Heart left ventricle (tissue), 13 donors: Measurements from ENCODE around the gene C11orf65.

Experiments
- POLR2A ChIP-seq, 2 donors: fragments of 450-650 bp; IDR thresholded peaks; one replicate each; pipeline ENCODE4 v1.6.1; 2017; ENCODE audit warnings: antibody characterized with exemption in 2 of 2, mild to moderate bottlenecking in 2 of 2, moderate library complexity in 2 of 2
- TF ChIP-seq, protein P1 (sequence below), 12 donors: fragments of 200-600 bp; sonication (generic) in 4 of 12; IDR thresholded peaks; one replicate each; pipeline versions ENCODE4 v1.5.0 to v1.8.0; 2018 to 2022; ENCODE audit warnings: antibody characterized with exemption in 12 of 12, mild to moderate bottlenecking in 5 of 12
- donor health status: ischemic (EF 13 %, LVEDD 7.1; RV severe dilation, severe dysfunction).
- donor health status: DM: no; HTN: yes; CAD: no.
- donor health status: DM: no; HTN: no; CAD: no.
- donor health status: ischemic (EF 25% LVEDD 6.9; RV normal size, moderate dysfunction).
- donor health status: ischemic (EF 25% LVEDD 5.7; RV mildly dilated, moderate dysfunction).
- donor health status: ischemic (EF 35%, LVEDD 5.7; RV mildly dilated, moderate dysfunction).
- donor health status: nonischemic (EF 11% LVEDD 7.7; RV severe dilation, severe dysfunction).
- donor health status: DM: yes; HTN: yes; CAD: no.
- donor health status: PGD.
- donor health status: ischemic (EF 29% LVEDD 5.4; RV normal size, mild dysfunction).
- donor health status: nonischemic (EF 23%, LVEDD 6.1; RV moderate dilation, normal function).

DNA sequence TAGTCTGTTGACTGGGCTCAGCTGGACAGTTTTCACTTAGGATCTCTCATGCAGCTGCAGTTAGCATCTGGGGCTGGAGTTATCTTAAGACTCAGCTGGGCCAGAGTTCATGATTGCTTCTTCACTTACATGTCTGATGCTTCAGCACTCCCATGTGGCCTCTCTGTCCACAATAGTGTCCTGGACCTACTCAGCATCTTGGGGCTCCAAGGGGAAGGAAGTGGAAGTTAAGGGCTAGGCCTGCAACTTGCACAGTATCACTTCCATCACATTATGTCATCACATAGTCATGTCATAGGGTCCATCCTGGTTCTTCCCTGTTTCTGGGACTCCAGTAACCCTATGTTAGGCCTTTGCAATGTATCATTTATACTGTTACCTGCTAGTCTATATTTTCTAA is 115.9 kb downstream of the C11orf65 start:
- TF ChIP-seq, protein P1, sequence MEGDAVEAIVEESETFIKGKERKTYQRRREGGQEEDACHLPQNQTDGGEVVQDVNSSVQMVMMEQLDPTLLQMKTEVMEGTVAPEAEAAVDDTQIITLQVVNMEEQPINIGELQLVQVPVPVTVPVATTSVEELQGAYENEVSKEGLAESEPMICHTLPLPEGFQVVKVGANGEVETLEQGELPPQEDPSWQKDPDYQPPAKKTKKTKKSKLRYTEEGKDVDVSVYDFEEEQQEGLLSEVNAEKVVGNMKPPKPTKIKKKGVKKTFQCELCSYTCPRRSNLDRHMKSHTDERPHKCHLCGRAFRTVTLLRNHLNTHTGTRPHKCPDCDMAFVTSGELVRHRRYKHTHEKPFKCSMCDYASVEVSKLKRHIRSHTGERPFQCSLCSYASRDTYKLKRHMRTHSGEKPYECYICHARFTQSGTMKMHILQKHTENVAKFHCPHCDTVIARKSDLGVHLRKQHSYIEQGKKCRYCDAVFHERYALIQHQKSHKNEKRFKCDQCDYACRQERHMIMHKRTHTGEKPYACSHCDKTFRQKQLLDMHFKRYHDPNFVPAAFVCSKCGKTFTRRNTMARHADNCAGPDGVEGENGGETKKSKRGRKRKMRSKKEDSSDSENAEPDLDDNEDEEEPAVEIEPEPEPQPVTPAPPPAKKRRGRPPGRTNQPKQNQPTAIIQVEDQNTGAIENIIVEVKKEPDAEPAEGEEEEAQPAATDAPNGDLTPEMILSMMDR (IDR thresholded peaks at IDR 0.05), result no peak
- TF ChIP-seq POLR2A (IDR thresholded peaks at IDR 0.05), result no peak
